Measurements from ENCODE around the gene GALNT2.

Gene GALNT2

GRCh38 chr1:230026572-230026971 is 40.5 kb upstream of the GALNT2 start:
- Histone ChIP-seq H3K36me3 (no peaks in the 10 kb centered on the region), H3K27ac (no peak overlapping the region), H3K9me3 (no peaks in the 10 kb centered on the region), H3K4me3 (ENCODE audit: low read depth in 1 of 2, low read length in 1 of 2) (no peak overlapping the region), H3K27me3 (no peaks in the 10 kb centered on the region), H3K4me1 (ENCODE audit: control insufficient read depth in 1 of 2, insufficient read depth in 1 of 2, low read depth in 1 of 2, low read length in 1 of 2) (peaks cover 3 to 9% of the 10 kb centered on the region in 2 experiments)
- no peak for TF ChIP-seq CTCF (IDR thresholded peaks at IDR 0.05)

GRCh38 chr1:230028602-230029223 is 38.3 kb upstream of the GALNT2 start:
- Histone ChIP-seq H3K36me3 (no peaks in the 10 kb centered on the region), H3K9me3 (no peaks in the 10 kb centered on the region), H3K27ac (no peak overlapping the region), H3K4me1 (ENCODE audit: control insufficient read depth in 1 of 2, insufficient read depth in 1 of 2, low read depth in 1 of 2, low read length in 1 of 2) (peaks cover 3 to 9% of the 10 kb centered on the region in 2 experiments), H3K27me3 (no peaks in the 10 kb centered on the region), H3K4me3 (ENCODE audit: low read depth in 1 of 2, low read length in 1 of 2) (no peak overlapping the region)
- TF ChIP-seq CTCF (IDR thresholded peaks at IDR 0.05): no peak

- no peaks in the 10 kb centered on the region for H3K36me3 ChIP-seq
- no peak overlapping the region for H3K4me3 ChIP-seq (ENCODE audit: low read depth in 1 of 2, low read length in 1 of 2)
- H3K9me3 ChIP-seq: no peaks in the 10 kb centered on the region
- H3K4me1 ChIP-seq (ENCODE audit: control insufficient read depth in 1 of 2, insufficient read depth in 1 of 2, low read depth in 1 of 2, low read length in 1 of 2): peaks cover 3 to 9% of the 10 kb centered on the region in 2 experiments
- TF ChIP-seq CTCF (IDR thresholded peaks at IDR 0.05): no peak
- H3K27ac ChIP-seq: no peak overlapping the region
- H3K27me3 ChIP-seq: no peaks in the 10 kb centered on the region
Measured at GRCh38 chr1:230029244-230029941, 37.6 kb upstream of the GALNT2 start.

- TF ChIP-seq CTCF (IDR thresholded peaks at IDR 0.05): no peak
- H3K27me3 ChIP-seq: no peaks in the 10 kb centered on the region
Measured at GRCh38 chr1:230030122-230030821, 36.8 kb upstream of the GALNT2 start.

GRCh38 chr1:230031131-230031530 is 35.9 kb upstream of the GALNT2 start:
- TF ChIP-seq CTCF (IDR thresholded peaks at IDR 0.05): no peak
- H3K4me1 ChIP-seq (ENCODE audit: control insufficient read depth in 1 of 2, insufficient read depth in 1 of 2, low read depth in 1 of 2, low read length in 1 of 2): peaks cover 0 to under 1% of the 10 kb centered on the region in 2 experiments
- no peak overlapping the region for H3K27ac ChIP-seq
- H3K4me3 ChIP-seq (ENCODE audit: low read depth in 1 of 2, low read length in 1 of 2): no peak overlapping the region
- no peaks in the 10 kb centered on the region for H3K27me3 ChIP-seq
- H3K9me3 ChIP-seq: no peaks in the 10 kb centered on the region
- no peaks in the 10 kb centered on the region for H3K36me3 ChIP-seq

More at GRCh38 chr1:230030122-230030821, 36.8 kb upstream of the GALNT2 start:
- H3K36me3 ChIP-seq: no peaks in the 10 kb centered on the region
- H3K4me3 ChIP-seq (ENCODE audit: low read depth in 1 of 2, low read length in 1 of 2): no peak overlapping the region
- no peaks in the 10 kb centered on the region for H3K9me3 ChIP-seq
- no peak overlapping the region for H3K27ac ChIP-seq
- H3K4me1 ChIP-seq (ENCODE audit: control insufficient read depth in 1 of 2, insufficient read depth in 1 of 2, low read depth in 1 of 2, low read length in 1 of 2): peaks cover 3 to 6% of the 10 kb centered on the region in 2 experiments
